SK-N-SH treated with all-trans-retinoic acid at 6 μM for 48 hours (cell line): ENCODE data around the gene TYW1B.
"Not testable (repeated sequence)": the region's sequence is repeated elsewhere in the genome, so short reads cannot be mapped to it uniquely, and the experiment has no call there.

Experiments used
- ESRRG ChIP-seq: fragments of 250-450 bp; sonication (Bioruptor Pico); IDR thresholded peaks from 2 replicates; pipeline ENCODE4 v1.6.1; 2021; ENCODE audit warnings: mild to moderate bottlenecking
- TCF4 ChIP-seq: fragments of 250-450 bp; sonication (Bioruptor Pico); IDR thresholded peaks from 2 replicates; pipeline ENCODE4 v1.8.0; 2021; ENCODE audit warnings: mild to moderate bottlenecking, moderate library complexity, borderline replicate concordance
- ZFP3 ChIP-seq: fragments of 250-450 bp; sonication (Bioruptor Pico); IDR thresholded peaks from 2 replicates; pipeline ENCODE4 v1.5.0; 2020; ENCODE audit warnings: mild to moderate bottlenecking, moderate library complexity

GRCh38 chr7:72604771-72605611 lies 223.0 kb downstream of the TYW1B start:
- TF ChIP-seq ESRRG, ZFP3, TCF4 (CRISPR knock-in tag): not testable (repeated sequence)
